GM08714 (cell line): ENCODE data around the gene PRR18.

ENCODE experiments used
- H3K4me3 ChIP-seq: fragments of 200-500 bp; sonication (Bioruptor generic); 2 replicates; pipeline ENCODE4 v1.5.1; 2014; ENCODE audit warnings: mild to moderate bottlenecking, low read length, inconsistent platforms
- ZNF274 ChIP-seq: IDR thresholded peaks from 2 replicates; pipeline ENCODE4 v1.6.1; 2012; ENCODE audit warnings: mild to moderate bottlenecking, low read depth, low read length

Gene PRR18

GRCh38 chr6:166318649-166319600 lies 10.7 kb upstream of the PRR18 start:
- H3K4me3 ChIP-seq, result no peak overlapping the region
- TF ChIP-seq ZNF274, result no peak

DNA sequence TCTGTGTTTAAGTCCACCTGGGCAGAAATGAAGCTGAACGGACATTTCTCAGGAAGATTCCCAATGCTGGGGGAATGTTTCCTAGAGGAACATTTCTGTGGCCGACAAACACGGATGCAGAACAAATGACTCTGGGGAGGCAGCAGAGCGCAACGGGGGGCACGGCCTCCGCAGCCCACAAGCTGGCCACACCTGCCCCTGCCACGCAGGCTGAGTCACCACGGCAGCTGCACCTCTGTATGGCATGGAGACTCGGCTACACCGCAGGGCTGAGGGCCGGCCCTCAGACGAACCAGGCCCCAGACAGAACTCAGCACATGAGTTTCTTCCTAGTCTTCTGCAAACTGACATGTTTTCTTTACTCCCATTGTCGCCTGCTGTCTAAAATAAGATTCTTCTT lies 10.0 kb upstream of the PRR18 start:
- H3K4me3 ChIP-seq, result no peak overlapping the region
- TF ChIP-seq ZNF274, result no peak

DNA sequence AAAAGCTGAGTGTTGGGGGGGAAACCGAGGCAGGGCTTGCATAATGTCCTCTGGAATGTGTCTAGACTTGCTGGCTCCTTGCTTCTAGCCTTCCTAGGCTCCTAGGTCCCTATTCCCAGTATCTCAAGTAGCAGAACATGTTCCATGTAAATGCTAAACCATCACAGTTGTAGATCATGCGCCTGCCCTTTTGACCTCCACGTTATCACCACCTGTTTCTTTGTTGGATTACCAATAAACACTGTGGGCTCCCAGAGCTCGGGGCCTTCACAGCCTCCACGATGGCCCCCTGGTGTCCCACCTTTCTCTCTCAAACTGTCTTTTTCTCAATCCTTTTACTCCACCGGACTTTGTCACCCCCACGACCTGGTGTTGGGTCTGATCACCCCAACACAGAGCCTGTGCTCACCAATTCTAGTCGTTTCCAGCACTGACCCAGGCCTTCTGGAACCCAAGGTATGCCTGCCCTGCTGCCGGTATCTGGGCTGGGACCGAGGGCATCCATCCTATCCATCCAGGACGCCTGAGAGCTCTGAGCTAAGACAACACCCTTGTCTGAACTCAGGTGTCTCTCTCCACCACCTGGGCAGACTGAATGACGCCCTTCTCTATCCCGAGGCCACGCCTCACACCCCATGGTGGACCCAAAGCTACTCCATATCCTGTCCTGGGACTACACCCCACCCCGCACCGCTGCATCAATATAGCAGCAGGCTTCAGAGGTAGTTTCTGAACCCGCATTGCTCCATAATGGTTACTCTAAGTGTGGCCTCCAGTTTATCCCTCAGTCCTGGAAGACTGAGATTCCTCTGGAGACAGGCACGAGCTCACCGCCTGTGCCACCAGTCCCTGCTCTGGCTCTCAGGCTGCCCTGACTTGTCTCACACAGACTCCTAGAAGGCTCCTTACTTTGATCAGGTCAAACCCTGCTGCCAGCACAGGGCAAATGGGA lies 9.3 kb upstream of the PRR18 start:
- TF ChIP-seq ZNF274, result no peak
- H3K4me3 ChIP-seq, result no peak overlapping the region

DNA sequence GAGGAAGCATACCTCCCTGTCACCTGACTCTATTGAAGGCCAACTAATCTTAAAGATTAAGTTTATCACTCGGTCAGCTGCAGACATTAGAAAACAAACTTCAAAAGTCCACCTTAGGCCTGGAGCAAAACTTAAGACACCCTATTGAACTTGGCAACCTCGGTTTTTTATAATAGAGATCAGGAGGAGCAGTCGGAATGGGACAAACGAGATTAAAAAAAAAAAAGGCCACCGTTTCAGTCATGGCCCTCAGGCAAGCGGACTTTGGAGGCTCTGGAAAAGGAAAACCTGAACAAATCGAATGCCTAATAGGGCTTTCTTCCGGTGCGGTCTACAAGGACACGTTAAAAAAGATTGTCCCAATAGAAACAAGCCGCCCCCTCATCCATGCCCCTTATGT lies 7.2 kb upstream of the PRR18 start:
- TF ChIP-seq ZNF274, result no peak
- no peak overlapping the region for H3K4me3 ChIP-seq

DNA sequence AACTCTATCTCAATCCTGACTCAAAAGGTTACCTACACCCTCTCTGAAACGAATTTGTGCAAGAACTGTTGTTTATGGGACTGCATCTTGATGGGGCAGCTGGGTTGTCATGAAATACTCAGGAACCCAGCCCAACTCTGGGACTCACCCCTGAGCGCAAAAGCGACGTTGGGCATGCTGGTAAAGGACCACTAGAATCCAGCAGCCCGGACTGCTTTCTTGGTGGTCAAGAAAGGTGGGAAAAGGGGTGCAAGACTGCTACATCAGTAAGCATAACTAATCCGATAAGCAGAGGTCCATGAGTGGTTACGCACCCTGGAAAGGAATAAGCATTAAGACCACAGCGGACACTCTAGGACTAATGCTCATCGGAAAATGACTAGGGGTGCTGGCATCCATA lies 6.3 kb upstream of the PRR18 start:
- no peak overlapping the region for H3K4me3 ChIP-seq
- TF ChIP-seq ZNF274, result no peak

GRCh38 chr6:166313255-166314070 lies 5.3 kb upstream of the PRR18 start:
- no peak for TF ChIP-seq ZNF274
- H3K4me3 ChIP-seq, result no peak overlapping the region

DNA sequence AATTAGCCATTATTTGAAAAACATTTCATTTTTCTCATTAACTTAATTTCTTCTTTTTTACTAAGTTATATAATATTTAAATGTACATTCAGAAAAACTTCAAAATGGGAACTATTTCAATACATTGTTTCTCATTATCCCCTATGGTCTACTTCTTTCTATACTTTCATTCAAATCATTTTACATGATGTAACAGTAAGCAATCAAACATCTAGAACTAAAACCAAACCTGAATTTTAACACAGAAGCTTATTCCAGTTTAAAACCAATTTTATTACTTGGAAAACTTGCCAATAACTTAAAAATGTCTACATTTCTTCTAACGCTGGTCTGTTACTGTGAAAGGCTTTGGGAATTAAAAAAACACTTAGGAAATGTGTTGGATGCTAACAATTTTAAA lies 4.6 kb upstream of the PRR18 start:
- H3K4me3 ChIP-seq, result no peak overlapping the region
- no peak for TF ChIP-seq ZNF274

DNA sequence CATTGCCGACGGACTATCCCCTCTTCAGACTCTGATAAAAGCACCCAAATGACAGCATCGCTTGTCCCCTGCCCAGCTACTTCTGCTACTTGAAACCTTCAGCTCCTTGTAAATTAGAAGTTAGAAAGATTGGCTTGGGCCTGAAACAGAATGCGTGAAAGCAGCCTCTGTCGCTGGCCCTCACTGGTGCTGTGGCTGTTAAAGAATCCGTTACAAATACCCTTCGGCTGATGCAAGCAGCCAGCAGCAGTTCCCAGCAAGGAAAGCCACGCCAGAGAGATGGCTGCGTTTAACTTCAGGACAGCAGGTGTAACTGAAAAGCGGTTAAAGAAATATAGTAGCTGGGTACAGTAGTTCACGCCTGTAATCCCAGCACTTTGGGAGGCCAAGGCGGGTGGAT lies 2.4 kb upstream of the PRR18 start:
- TF ChIP-seq ZNF274, result no peak
- no peak overlapping the region for H3K4me3 ChIP-seq

- H3K4me3 ChIP-seq, result no peak overlapping the region
Observed at GRCh38 chr6:166309977-166310376, 1.8 kb upstream of the PRR18 start.

GRCh38 chr6:166308769-166309589 lies 787 bp upstream of the PRR18 start:
- no peak for TF ChIP-seq ZNF274
- H3K4me3 ChIP-seq, result no peak overlapping the region; the same call in 1 of the 2 replicates

More at GRCh38 chr6:166309977-166310376, 1.8 kb upstream of the PRR18 start:
- no peak for TF ChIP-seq ZNF274

- H3K4me3 ChIP-seq, result peak overlapping the region; percentile 54; the same call in 1 of the 2 replicates
- TF ChIP-seq ZNF274, result no peak
Observed at GRCh38 chr6:166307082-166308032, 835 bp downstream of the PRR18 start.
